ENCODE results near the gene ADCY9. TPM values are rescaled to one million over a fixed set of nuclear protein-coding genes. Genes with fewer than 3 reads are reported as not detected.
"Not testable (repeated sequence)": the region's sequence is repeated elsewhere in the genome, so short reads cannot be mapped to it uniquely, and the experiment has no call there.

The ADCY9 gene
- total RNA-seq, 1 donor from 2014 or later: 11.4 TPM

GRCh38 chr16:4046221-4046620 lies 70.0 kb downstream of the ADCY9 start:
- no peaks in the 10 kb centered on the region for H3K36me3 ChIP-seq (ENCODE audit: insufficient read depth, low read length)
- no peaks in the 10 kb centered on the region for H3K9me3 ChIP-seq (ENCODE audit: insufficient read depth, low read depth, low read length)
- TF ChIP-seq CTCF (IDR thresholded peaks at IDR 0.05; ENCODE audit: insufficient read depth, low read depth, low read length) (no peak), EZH2 (IDR thresholded peaks at IDR 0.05; ENCODE audit: insufficient read depth, low read length) (no peak)
- Mint-ChIP-seq H3K27me3 (ENCODE audit: low read depth, unreplicated experiment) (peaks cover 2% of the 10 kb centered on the region), H3K4me3 (ENCODE audit: unreplicated experiment) (no peak overlapping the region), H3K9me3 (ENCODE audit: unreplicated experiment) (peaks cover 6% of the 10 kb centered on the region), H3K36me3 (ENCODE audit: low read depth, unreplicated experiment) (peaks cover 4% of the 10 kb centered on the region), H3K27ac (ENCODE audit: unreplicated experiment) (no peak overlapping the region), H3K4me1 (ENCODE audit: low read depth, unreplicated experiment) (no peaks in the 10 kb centered on the region)
- no peak overlapping the region for H3K4me3 ChIP-seq (ENCODE audit: insufficient read depth, low read depth, low read length)
- no peaks in the 10 kb centered on the region for H4K20me1 ChIP-seq (ENCODE audit: insufficient read depth, low read length)
- no peak overlapping the region for H3K27ac ChIP-seq (ENCODE audit: low read depth, low read length)
- H2AFZ ChIP-seq (ENCODE audit: low read depth, low read length): no peak overlapping the region
- no peaks in the 10 kb centered on the region for H3K27me3 ChIP-seq (ENCODE audit: insufficient read depth, low read length)
- H3K9ac ChIP-seq (ENCODE audit: low read length): no peak overlapping the region
- no peaks in the 10 kb centered on the region for H3K79me2 ChIP-seq (ENCODE audit: insufficient read depth, low read length)
- no peak for FAIRE-seq
- no peaks in the 10 kb centered on the region for H3K4me1 ChIP-seq (ENCODE audit: insufficient read depth, low read length)
- no peak for DNase-seq (ENCODE audit: low read depth)
- no peak overlapping the region for H3K4me2 ChIP-seq (ENCODE audit: low read length)

- H2AFZ ChIP-seq (ENCODE audit: low read depth, low read length); H4K20me1 ChIP-seq (ENCODE audit: insufficient read depth, low read length); H3K36me3 ChIP-seq (ENCODE audit: insufficient read depth, low read length); H3K9me3 ChIP-seq (ENCODE audit: insufficient read depth, low read depth, low read length); H3K36me3 Mint-ChIP-seq (ENCODE audit: low read depth, unreplicated experiment); H3K27me3 Mint-ChIP-seq (ENCODE audit: low read depth, unreplicated experiment); H3K27ac ChIP-seq (ENCODE audit: low read depth, low read length); H3K9me3 Mint-ChIP-seq (ENCODE audit: unreplicated experiment); H3K4me2 ChIP-seq (ENCODE audit: low read length); H3K4me3 ChIP-seq (ENCODE audit: insufficient read depth, low read depth, low read length); H3K9ac ChIP-seq (ENCODE audit: low read length); H3K4me1 ChIP-seq (ENCODE audit: insufficient read depth, low read length); H3K27me3 ChIP-seq (ENCODE audit: insufficient read depth, low read length); H3K79me2 ChIP-seq (ENCODE audit: insufficient read depth, low read length); H3K4me1 Mint-ChIP-seq (ENCODE audit: low read depth, unreplicated experiment); H3K27ac Mint-ChIP-seq (ENCODE audit: unreplicated experiment); H3K4me3 Mint-ChIP-seq (ENCODE audit: unreplicated experiment); FAIRE-seq; DNase-seq (ENCODE audit: low read depth): not testable (repeated sequence)
Observed at GRCh38 chr16:4045561-4045960, 70.7 kb downstream of the ADCY9 start.

GRCh38 chr16:4042581-4042980 lies 73.7 kb downstream of the ADCY9 start:
- no peaks in the 10 kb centered on the region for H3K27me3 Mint-ChIP-seq (ENCODE audit: low read depth, unreplicated experiment)
- TF ChIP-seq EZH2 (IDR thresholded peaks at IDR 0.05; ENCODE audit: insufficient read depth, low read length): no peak
- no peak for TF ChIP-seq CTCF (IDR thresholded peaks at IDR 0.05; ENCODE audit: insufficient read depth, low read depth, low read length)
- no peak overlapping the region for H3K27ac Mint-ChIP-seq (ENCODE audit: unreplicated experiment)
- H3K27me3 ChIP-seq (ENCODE audit: insufficient read depth, low read length): no peaks in the 10 kb centered on the region
- no peak overlapping the region for H3K4me3 Mint-ChIP-seq (ENCODE audit: unreplicated experiment)
- no peak overlapping the region for H3K27ac ChIP-seq (ENCODE audit: low read depth, low read length)
- no peak overlapping the region for H3K4me2 ChIP-seq (ENCODE audit: low read length)
- no peaks in the 10 kb centered on the region for H3K9me3 ChIP-seq (ENCODE audit: insufficient read depth, low read depth, low read length)
- H3K9ac ChIP-seq (ENCODE audit: low read length): no peak overlapping the region
- H3K36me3 ChIP-seq (ENCODE audit: insufficient read depth, low read length): no peaks in the 10 kb centered on the region
- H3K36me3 Mint-ChIP-seq (ENCODE audit: low read depth, unreplicated experiment): no peaks in the 10 kb centered on the region
- no peaks in the 10 kb centered on the region for H3K79me2 ChIP-seq (ENCODE audit: insufficient read depth, low read length)
- no peaks in the 10 kb centered on the region for H3K4me1 ChIP-seq (ENCODE audit: insufficient read depth, low read length)
- DNase-seq (ENCODE audit: low read depth) (no peak), FAIRE-seq (no peak)
- H4K20me1 ChIP-seq (ENCODE audit: insufficient read depth, low read length): no peaks in the 10 kb centered on the region
- H2AFZ ChIP-seq (ENCODE audit: low read depth, low read length): no peak overlapping the region
- no peaks in the 10 kb centered on the region for H3K4me1 Mint-ChIP-seq (ENCODE audit: low read depth, unreplicated experiment)
- no peaks in the 10 kb centered on the region for H3K9me3 Mint-ChIP-seq (ENCODE audit: unreplicated experiment)
- no peak overlapping the region for H3K4me3 ChIP-seq (ENCODE audit: insufficient read depth, low read depth, low read length)

Measured in astrocyte (in vitro differentiated cells and primary cell).